ENCODE measurements around the gene TOMM70.

TOMM70 gene

GRCh38 chr3:100319951-100320350 is 80.9 kb downstream of the TOMM70 start:
- no peak for DNase-seq

GRCh38 chr3:100317912-100318311 is 83.0 kb downstream of the TOMM70 start:
- DNase-seq, result peak; percentile 47

GRCh38 chr3:100316641-100317069 is 84.2 kb downstream of the TOMM70 start:
- peak; percentile 89 for DNase-seq
